Neural cell (in vitro differentiated cells): Measurements from ENCODE around the gene FMN2. TPM values are rescaled to one million over a fixed set of nuclear protein-coding genes. Genes with fewer than 3 reads are reported as not detected.

Experiments used
- H2AFZ ChIP-seq: fragments of 200-600, 300-800 bp; sonication (generic), shearing (Covaris generic); 2 replicates; pipeline ENCODE4 v1.6.0; 2014; ENCODE audit warnings: low read depth, mild to moderate bottlenecking, antibody characterized with exemption, low read length, moderate library complexity
- H3F3A ChIP-seq: fragments of 200-600 bp; shearing (Covaris generic); 2 replicates; pipeline ENCODE4 v1.6.1; 2016; ENCODE audit warnings: mild to moderate bottlenecking, moderate library complexity, mixed read lengths, antibody characterized with exemption, low read length; ENCODE audit not compliant: insufficient read depth, poor library complexity, severe bottlenecking
- H3K27ac ChIP-seq: fragments of 200-600, 300-800 bp; sonication (generic), shearing (Covaris generic); 2 replicates; pipeline ENCODE4 v1.5.1; 2014; ENCODE audit warnings: mild to moderate bottlenecking, low read length, moderate library complexity
- H3K27me3 ChIP-seq: fragments of 300-800, 200-600 bp; sonication (generic), shearing (Covaris generic); 2 replicates; pipeline ENCODE4 v1.6.0; 2014; ENCODE audit warnings: mild to moderate bottlenecking, low read depth, low read length, moderate library complexity; ENCODE audit not compliant: insufficient read depth
- H3K36me3 ChIP-seq: fragments of 300-800, 200-600 bp; sonication (generic), shearing (Covaris generic); 2 replicates; pipeline ENCODE4 v1.5.1; 2014; ENCODE audit warnings: mild to moderate bottlenecking, antibody characterized with exemption, low read length, moderate library complexity; ENCODE audit not compliant: insufficient read depth
- H3K4me2 ChIP-seq: fragments of 300-800, 200-600 bp; sonication (generic), shearing (Covaris generic); 2 replicates; pipeline ENCODE4 v1.6.0; 2014; ENCODE audit warnings: mild to moderate bottlenecking, low read length
- H3K4me3 ChIP-seq: fragments of 300-800, 200-600 bp; sonication (generic), shearing (Covaris generic); 2 replicates; pipeline ENCODE4 v1.5.1; 2014; ENCODE audit warnings: mild to moderate bottlenecking, low read length, moderate library complexity
- H3K79me2 ChIP-seq: fragments of 200-600 bp; shearing (Covaris generic); replicated peaks from 2 replicates; pipeline ENCODE4 v1.6.0; 2014; ENCODE audit warnings: mild to moderate bottlenecking, low read length, moderate library complexity; ENCODE audit not compliant: insufficient read depth
- H3K9ac ChIP-seq: fragments of 300-800, 200-600 bp; sonication (generic), shearing (Covaris generic); 2 replicates; pipeline ENCODE4 v1.6.1; 2016; ENCODE audit warnings: mild to moderate bottlenecking, low read length, mixed read lengths
- H3K9me2 ChIP-seq: fragments of 200-600 bp; shearing (Covaris generic); 2 replicates; pipeline ENCODE4 v1.6.1; 2016; ENCODE audit warnings: mild to moderate bottlenecking, low read length, mixed read lengths; ENCODE audit not compliant: insufficient read depth
- H3K9me3 ChIP-seq: fragments of 200-600, 300-800 bp; sonication (generic), shearing (Covaris generic); 2 replicates; pipeline ENCODE4 v1.6.1; 2016; ENCODE audit warnings: mild to moderate bottlenecking, mixed run types, low read length, moderate library complexity, mixed read lengths
- H4K20me1 ChIP-seq: fragments of 200-600 bp; shearing (Covaris generic); 2 replicates; pipeline ENCODE4 v1.6.1; 2016; ENCODE audit warnings: mild to moderate bottlenecking, mixed run types; ENCODE audit not compliant: insufficient read depth
- EP300 ChIP-seq: fragments of 450-650 bp; conservative IDR thresholded peaks from 2 replicates; pipeline ENCODE4 v1.6.1; 2014; ENCODE audit warnings: antibody characterized with exemption, mild to moderate bottlenecking, moderate library complexity; ENCODE audit not compliant: poor library complexity, severe bottlenecking
- EZH2 ChIP-seq: fragments of 200-600, 300-800 bp; shearing (Covaris generic), sonication (generic); IDR thresholded peaks from 2 replicates; pipeline ENCODE4 v1.6.1; 2014; ENCODE audit warnings: antibody characterized with exemption, low read length, borderline replicate concordance, mild to moderate bottlenecking; ENCODE audit not compliant: insufficient read depth, poor library complexity, severe bottlenecking
- MXI1 ChIP-seq: fragments of 450-650 bp; conservative IDR thresholded peaks from 2 replicates; pipeline ENCODE4 v1.6.1; 2014; ENCODE audit warnings: antibody characterized with exemption, mild to moderate bottlenecking; ENCODE audit not compliant: poor library complexity, severe bottlenecking
- POLR2AphosphoS5 ChIP-seq: IDR thresholded peaks from 2 replicates; pipeline ENCODE4 v1.6.1; 2012
- RAD21 ChIP-seq: fragments of 450-650 bp; conservative IDR thresholded peaks from 2 replicates; pipeline ENCODE4 v1.6.1; 2014; ENCODE audit warnings: antibody characterized with exemption, mild to moderate bottlenecking, moderate library complexity
- SMC3 ChIP-seq: fragments of 450-650 bp; conservative IDR thresholded peaks from 2 replicates; pipeline ENCODE4 v1.6.1; 2014; ENCODE audit warnings: antibody characterized with exemption, mild to moderate bottlenecking, moderate library complexity; ENCODE audit not compliant: poor library complexity
- TAF1 ChIP-seq: IDR thresholded peaks from 2 replicates; pipeline ENCODE4 v1.6.1; 2012; ENCODE audit warnings: low read depth
- polyA plus RNA-seq: library from polyadenylated mRNA; depleted of rRNA; stranded (reverse); fragments of >200 nt; gene quantifications from 2 replicates; pipeline ENCODE4 v1.2.3, GENCODE V29; 2014
- TF ChIP-seq, protein P1 (sequence below): fragments of 450-650 bp; IDR thresholded peaks from 2 replicates; pipeline ENCODE4 v1.5.1; 2014; ENCODE audit warnings: antibody characterized with exemption, mild to moderate bottlenecking, moderate library complexity; ENCODE audit not compliant: poor library complexity, severe bottlenecking
- TF ChIP-seq, protein P2 (sequence below): IDR thresholded peaks from 2 replicates; pipeline ENCODE4 v1.6.1; 2012; ENCODE audit warnings: borderline replicate concordance

FMN2 gene
- polyA plus RNA-seq, 1 donor from 2014 or later: 23.9 TPM

DNA sequence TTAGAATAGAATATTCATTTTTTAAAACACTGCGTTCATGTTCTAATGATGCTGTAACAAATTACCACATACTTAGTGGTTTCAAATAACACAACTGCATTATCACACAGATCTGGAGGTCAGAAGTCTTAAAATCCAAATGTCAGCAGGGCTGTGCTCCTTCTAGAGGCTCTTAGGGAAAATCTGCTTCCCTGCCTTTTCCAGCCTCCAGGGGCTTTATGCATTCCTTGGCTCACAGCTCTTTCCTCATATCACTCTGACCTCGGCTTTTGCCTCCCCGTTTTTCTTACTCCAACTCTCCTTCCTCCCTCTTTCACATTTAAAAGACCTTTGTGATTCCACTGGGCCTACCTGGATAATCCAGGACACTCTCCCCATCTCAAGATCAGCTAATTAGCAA, 18.6 kb upstream of the FMN2 start:
- no peak overlapping the region for H3K9ac ChIP-seq
- no peaks in the 10 kb centered on the region for H3K9me2 ChIP-seq
- H3K27ac ChIP-seq: no peak overlapping the region
- H3K9me3 ChIP-seq: no peaks in the 10 kb centered on the region
- no peak overlapping the region for H3K4me2 ChIP-seq
- TF ChIP-seq SMC3: no peak
- TF ChIP-seq EP300: no peak
- no peak for TF ChIP-seq TAF1
- no peak for TF ChIP-seq RAD21
- TF ChIP-seq MXI1: no peak
- H3F3A ChIP-seq: no peaks in the 10 kb centered on the region
- no peaks in the 10 kb centered on the region for H3K27me3 ChIP-seq
- no peaks in the 10 kb centered on the region for H3K79me2 ChIP-seq
- H2AFZ ChIP-seq: no peak overlapping the region
- H3K4me3 ChIP-seq: no peak overlapping the region
- H3K36me3 ChIP-seq: no peaks in the 10 kb centered on the region
- no peaks in the 10 kb centered on the region for H4K20me1 ChIP-seq

DNA sequence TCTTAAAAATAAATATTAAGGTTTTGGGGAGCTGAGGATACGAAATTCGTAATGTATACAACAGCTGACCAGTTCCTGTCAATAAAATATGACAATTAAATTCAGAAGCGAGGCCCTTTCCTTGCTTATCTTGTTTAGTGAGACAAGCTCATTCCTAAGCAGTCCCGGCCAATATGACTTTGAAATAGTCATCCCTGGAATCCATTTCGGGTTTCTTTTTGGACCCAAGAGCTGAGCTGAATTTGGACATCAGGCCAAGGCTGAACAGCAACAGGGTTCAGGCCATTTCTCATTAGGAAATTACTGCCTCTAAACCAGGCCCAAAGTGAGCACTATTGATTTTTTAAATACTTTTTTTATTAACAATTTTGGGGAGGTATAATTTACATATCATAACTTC, 17.3 kb upstream of the FMN2 start:
- Histone ChIP-seq H3K9ac (no peak overlapping the region), H3K4me3 (no peak overlapping the region), H3K27ac (no peak overlapping the region), H2AFZ (no peak overlapping the region), H3K79me2 (no peaks in the 10 kb centered on the region), H3K27me3 (no peaks in the 10 kb centered on the region), H3K9me3 (no peaks in the 10 kb centered on the region), H4K20me1 (no peaks in the 10 kb centered on the region), H3F3A (no peaks in the 10 kb centered on the region), H3K36me3 (no peaks in the 10 kb centered on the region), H3K4me2 (no peak overlapping the region), H3K9me2 (no peaks in the 10 kb centered on the region)
- TF ChIP-seq EP300: no peak
- TF ChIP-seq SMC3: no peak
- TF ChIP-seq TAF1: no peak
- TF ChIP-seq POLR2AphosphoS5: no peak
- TF ChIP-seq EZH2: no peak
- no peak for TF ChIP-seq RAD21
- TF ChIP-seq, protein P1, sequence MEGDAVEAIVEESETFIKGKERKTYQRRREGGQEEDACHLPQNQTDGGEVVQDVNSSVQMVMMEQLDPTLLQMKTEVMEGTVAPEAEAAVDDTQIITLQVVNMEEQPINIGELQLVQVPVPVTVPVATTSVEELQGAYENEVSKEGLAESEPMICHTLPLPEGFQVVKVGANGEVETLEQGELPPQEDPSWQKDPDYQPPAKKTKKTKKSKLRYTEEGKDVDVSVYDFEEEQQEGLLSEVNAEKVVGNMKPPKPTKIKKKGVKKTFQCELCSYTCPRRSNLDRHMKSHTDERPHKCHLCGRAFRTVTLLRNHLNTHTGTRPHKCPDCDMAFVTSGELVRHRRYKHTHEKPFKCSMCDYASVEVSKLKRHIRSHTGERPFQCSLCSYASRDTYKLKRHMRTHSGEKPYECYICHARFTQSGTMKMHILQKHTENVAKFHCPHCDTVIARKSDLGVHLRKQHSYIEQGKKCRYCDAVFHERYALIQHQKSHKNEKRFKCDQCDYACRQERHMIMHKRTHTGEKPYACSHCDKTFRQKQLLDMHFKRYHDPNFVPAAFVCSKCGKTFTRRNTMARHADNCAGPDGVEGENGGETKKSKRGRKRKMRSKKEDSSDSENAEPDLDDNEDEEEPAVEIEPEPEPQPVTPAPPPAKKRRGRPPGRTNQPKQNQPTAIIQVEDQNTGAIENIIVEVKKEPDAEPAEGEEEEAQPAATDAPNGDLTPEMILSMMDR: no peak
- TF ChIP-seq, protein P2, sequence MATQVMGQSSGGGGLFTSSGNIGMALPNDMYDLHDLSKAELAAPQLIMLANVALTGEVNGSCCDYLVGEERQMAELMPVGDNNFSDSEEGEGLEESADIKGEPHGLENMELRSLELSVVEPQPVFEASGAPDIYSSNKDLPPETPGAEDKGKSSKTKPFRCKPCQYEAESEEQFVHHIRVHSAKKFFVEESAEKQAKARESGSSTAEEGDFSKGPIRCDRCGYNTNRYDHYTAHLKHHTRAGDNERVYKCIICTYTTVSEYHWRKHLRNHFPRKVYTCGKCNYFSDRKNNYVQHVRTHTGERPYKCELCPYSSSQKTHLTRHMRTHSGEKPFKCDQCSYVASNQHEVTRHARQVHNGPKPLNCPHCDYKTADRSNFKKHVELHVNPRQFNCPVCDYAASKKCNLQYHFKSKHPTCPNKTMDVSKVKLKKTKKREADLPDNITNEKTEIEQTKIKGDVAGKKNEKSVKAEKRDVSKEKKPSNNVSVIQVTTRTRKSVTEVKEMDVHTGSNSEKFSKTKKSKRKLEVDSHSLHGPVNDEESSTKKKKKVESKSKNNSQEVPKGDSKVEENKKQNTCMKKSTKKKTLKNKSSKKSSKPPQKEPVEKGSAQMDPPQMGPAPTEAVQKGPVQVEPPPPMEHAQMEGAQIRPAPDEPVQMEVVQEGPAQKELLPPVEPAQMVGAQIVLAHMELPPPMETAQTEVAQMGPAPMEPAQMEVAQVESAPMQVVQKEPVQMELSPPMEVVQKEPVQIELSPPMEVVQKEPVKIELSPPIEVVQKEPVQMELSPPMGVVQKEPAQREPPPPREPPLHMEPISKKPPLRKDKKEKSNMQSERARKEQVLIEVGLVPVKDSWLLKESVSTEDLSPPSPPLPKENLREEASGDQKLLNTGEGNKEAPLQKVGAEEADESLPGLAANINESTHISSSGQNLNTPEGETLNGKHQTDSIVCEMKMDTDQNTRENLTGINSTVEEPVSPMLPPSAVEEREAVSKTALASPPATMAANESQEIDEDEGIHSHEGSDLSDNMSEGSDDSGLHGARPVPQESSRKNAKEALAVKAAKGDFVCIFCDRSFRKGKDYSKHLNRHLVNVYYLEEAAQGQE: no peak
- no peak for TF ChIP-seq MXI1

DNA sequence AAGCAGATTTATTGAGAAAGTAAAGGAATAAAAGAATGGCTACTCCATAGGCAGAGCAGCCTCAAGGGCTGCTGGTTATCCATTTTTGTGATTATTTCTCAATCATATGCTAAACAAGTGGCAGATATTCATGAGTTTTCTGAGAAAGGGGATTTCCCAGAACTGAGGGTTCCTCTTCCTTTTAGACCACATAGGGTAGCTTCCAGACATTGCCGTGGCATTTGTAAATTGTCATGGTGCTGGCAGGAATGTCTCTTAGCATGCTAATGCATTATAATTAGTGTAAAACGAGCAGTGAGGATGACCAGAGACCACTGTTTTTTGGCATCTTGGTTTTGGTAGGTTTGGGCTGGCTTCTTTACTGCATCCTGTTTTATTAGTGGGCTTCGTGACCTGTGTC, 16.8 kb upstream of the FMN2 start:
- no peaks in the 10 kb centered on the region for H3K9me3 ChIP-seq
- no peak overlapping the region for H2AFZ ChIP-seq
- H3K4me3 ChIP-seq: no peak overlapping the region
- H3K36me3 ChIP-seq: no peaks in the 10 kb centered on the region
- TF ChIP-seq SMC3 (no peak), MXI1 (no peak), EZH2 (no peak), RAD21 (no peak), EP300 (no peak)
- TF ChIP-seq, protein P2: no peak
- H3K4me2 ChIP-seq: no peak overlapping the region
- no peak overlapping the region for H3K9ac ChIP-seq
- H3K9me2 ChIP-seq: no peaks in the 10 kb centered on the region
- no peak overlapping the region for H3K27ac ChIP-seq
- no peaks in the 10 kb centered on the region for H3K79me2 ChIP-seq
- H4K20me1 ChIP-seq: no peaks in the 10 kb centered on the region
- H3F3A ChIP-seq: no peaks in the 10 kb centered on the region
- H3K27me3 ChIP-seq: no peaks in the 10 kb centered on the region
